MM.1S (cell line): Measurements from ENCODE around the gene ZNF280C.

Experiments used
- DNase-seq: peaks from one replicate; pipeline ENCODE4 v3.0.0-alpha.2; 2015
- H2AFZ ChIP-seq: fragments of 300-600 bp; sonication (generic); 2 replicates; pipeline ENCODE4 v1.6.0; 2016; ENCODE audit warnings: antibody characterized with exemption, low read length
- H3F3A ChIP-seq: fragments of 300-600 bp; sonication (generic); 2 replicates; pipeline ENCODE4 v1.6.1; 2016; ENCODE audit warnings: mild to moderate bottlenecking, antibody characterized with exemption, low read length, moderate library complexity, mixed read lengths; ENCODE audit not compliant: insufficient read depth
- H3K27ac ChIP-seq: fragments of 300-600 bp; sonication (generic); 2 replicates; pipeline ENCODE4 v1.5.1; 2016; ENCODE audit warnings: mild to moderate bottlenecking, low read length
- H3K27me3 ChIP-seq: fragments of 300-600 bp; sonication (generic); replicated peaks from 2 replicates; pipeline ENCODE4 v1.6.0; 2016; ENCODE audit warnings: low read length; ENCODE audit not compliant: insufficient read depth
- H3K36me3 ChIP-seq: fragments of 300-600 bp; sonication (generic); replicated peaks from 2 replicates; pipeline ENCODE4 v1.6.1; 2016; ENCODE audit warnings: mild to moderate bottlenecking, low read length, mixed read lengths; ENCODE audit not compliant: insufficient read depth
- H3K4me1 ChIP-seq: fragments of 300-600 bp; sonication (generic); 2 replicates; pipeline ENCODE4 v1.6.1; 2016; ENCODE audit warnings: low read length, mixed read lengths
- H3K4me2 ChIP-seq: fragments of 300-600 bp; sonication (generic); 2 replicates; pipeline ENCODE4 v1.6.0; 2016; ENCODE audit warnings: low read depth, low read length
- H3K4me3 ChIP-seq: fragments of 300-600 bp; sonication (generic); 2 replicates; pipeline ENCODE4 v1.5.1; 2016; ENCODE audit warnings: low read length, mixed read lengths
- H3K79me2 ChIP-seq: fragments of 300-600 bp; sonication (generic); 2 replicates; pipeline ENCODE4 v1.6.1; 2016; ENCODE audit warnings: mixed run types, low read length, mixed read lengths
- H3K9ac ChIP-seq: fragments of 300-600 bp; sonication (generic); 2 replicates; pipeline ENCODE4 v1.6.1; 2016; ENCODE audit warnings: low read length, mixed read lengths
- H3K9me2 ChIP-seq: fragments of 300-600 bp; sonication (generic); replicated peaks from 2 replicates; pipeline ENCODE4 v1.6.1; 2016; ENCODE audit warnings: mild to moderate bottlenecking, low read length, mixed read lengths; ENCODE audit not compliant: insufficient read depth
- H3K9me3 ChIP-seq: fragments of 300-600 bp; sonication (generic); replicated peaks from 2 replicates; pipeline ENCODE4 v1.6.1; 2016; ENCODE audit warnings: mild to moderate bottlenecking, low read length, mixed read lengths; ENCODE audit not compliant: insufficient read depth
- H4K20me1 ChIP-seq: fragments of 300-600 bp; sonication (generic); 2 replicates; pipeline ENCODE4 v1.6.1; 2016; ENCODE audit warnings: mild to moderate bottlenecking, low read length, moderate library complexity, mixed read lengths; ENCODE audit not compliant: insufficient read depth
- EZH2 ChIP-seq: fragments of 300-600 bp; sonication (generic); optimal IDR thresholded peaks from 2 replicates; pipeline ENCODE3; 2017; ENCODE audit warnings: low read depth, mild to moderate bottlenecking, antibody characterized with exemption, low read length, mixed read lengths
- EZH2phosphoT487 ChIP-seq: fragments of 300-600 bp; sonication (generic); IDR thresholded peaks from 2 replicates; pipeline ENCODE4 v1.6.1; 2018; ENCODE audit warnings: antibody characterized with exemption, low read length
- TF ChIP-seq, protein P1 (sequence below): fragments of 300-600 bp; sonication (generic); IDR thresholded peaks from 2 replicates; pipeline ENCODE4 v1.5.1; 2016; ENCODE audit warnings: antibody characterized with exemption, low read length, mixed read lengths

ZNF280C gene

DNA sequence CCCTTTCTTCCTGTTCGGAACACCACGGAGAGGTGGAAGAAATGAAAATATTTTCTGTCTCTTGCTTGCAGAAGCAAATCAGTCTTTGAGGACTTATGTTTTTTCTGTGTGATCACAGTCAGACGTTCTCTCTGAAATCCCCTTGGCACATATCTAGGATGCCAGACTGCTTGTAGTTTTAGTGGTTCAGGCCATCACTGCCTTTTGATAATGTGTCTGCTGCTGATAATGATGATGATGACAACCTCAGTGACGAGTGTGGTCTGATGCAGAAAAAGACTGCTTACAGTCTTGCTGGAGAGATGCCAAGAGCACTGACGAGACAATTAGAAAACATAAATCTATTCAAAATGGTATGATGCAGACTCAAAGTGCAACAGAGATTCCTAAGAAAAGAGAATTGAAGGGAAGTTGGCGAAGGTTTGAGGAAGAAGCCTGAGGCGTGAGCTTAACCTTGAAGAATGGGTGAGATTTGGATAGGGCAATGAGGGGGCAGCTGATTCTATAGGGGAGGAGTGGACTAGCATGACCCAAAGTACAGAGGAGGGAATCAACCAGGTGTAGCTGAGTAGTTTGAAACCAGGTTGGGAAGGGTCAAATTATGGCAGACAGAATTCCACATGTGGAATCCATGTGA lies 89.0 kb downstream of the ZNF280C start:
- TF ChIP-seq EZH2phosphoT487 (no peak), EZH2 (no peak)
- TF ChIP-seq, protein P1, sequence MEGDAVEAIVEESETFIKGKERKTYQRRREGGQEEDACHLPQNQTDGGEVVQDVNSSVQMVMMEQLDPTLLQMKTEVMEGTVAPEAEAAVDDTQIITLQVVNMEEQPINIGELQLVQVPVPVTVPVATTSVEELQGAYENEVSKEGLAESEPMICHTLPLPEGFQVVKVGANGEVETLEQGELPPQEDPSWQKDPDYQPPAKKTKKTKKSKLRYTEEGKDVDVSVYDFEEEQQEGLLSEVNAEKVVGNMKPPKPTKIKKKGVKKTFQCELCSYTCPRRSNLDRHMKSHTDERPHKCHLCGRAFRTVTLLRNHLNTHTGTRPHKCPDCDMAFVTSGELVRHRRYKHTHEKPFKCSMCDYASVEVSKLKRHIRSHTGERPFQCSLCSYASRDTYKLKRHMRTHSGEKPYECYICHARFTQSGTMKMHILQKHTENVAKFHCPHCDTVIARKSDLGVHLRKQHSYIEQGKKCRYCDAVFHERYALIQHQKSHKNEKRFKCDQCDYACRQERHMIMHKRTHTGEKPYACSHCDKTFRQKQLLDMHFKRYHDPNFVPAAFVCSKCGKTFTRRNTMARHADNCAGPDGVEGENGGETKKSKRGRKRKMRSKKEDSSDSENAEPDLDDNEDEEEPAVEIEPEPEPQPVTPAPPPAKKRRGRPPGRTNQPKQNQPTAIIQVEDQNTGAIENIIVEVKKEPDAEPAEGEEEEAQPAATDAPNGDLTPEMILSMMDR = no peak
- H3K4me3 ChIP-seq = no peak overlapping the region
- no peak overlapping the region for H3K9ac ChIP-seq
- H3K27ac ChIP-seq = no peak overlapping the region
- no peaks in the 10 kb centered on the region for H3K79me2 ChIP-seq
- H2AFZ ChIP-seq = no peak overlapping the region
- no peaks in the 10 kb centered on the region for H3K9me2 ChIP-seq
- no peaks in the 10 kb centered on the region for H3K36me3 ChIP-seq
- peaks cover 21% of the 10 kb centered on the region for H3K4me1 ChIP-seq
- no peak overlapping the region for H3K4me2 ChIP-seq
- no peaks in the 10 kb centered on the region for H3K27me3 ChIP-seq
- H3F3A ChIP-seq = peaks cover 11% of the 10 kb centered on the region
- H4K20me1 ChIP-seq = no peaks in the 10 kb centered on the region
- DNase-seq = no peak
- no peaks in the 10 kb centered on the region for H3K9me3 ChIP-seq

DNA sequence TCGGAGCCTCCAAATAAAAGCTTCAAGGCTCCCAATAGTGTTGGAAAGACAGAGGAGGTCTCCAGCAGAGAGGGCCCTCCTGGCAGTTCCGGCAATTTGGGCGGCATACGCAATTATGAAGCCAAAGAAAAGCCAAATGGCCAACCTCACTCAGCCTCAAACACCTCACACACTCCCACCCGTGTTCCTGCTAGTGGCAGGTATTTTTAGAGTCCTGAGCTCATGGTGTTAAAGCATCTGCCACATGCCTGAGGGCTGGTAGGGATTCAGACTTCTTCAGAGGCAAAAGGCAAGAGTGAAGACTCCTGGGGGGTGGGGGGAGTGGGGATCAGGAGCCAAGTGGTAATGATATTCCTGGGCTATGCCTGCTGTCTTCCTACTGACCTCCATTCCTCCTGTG lies 89.5 kb downstream of the ZNF280C start:
- Histone ChIP-seq H2AFZ (no peak overlapping the region), H3K27ac (no peak overlapping the region), H3K9me3 (no peaks in the 10 kb centered on the region), H4K20me1 (no peaks in the 10 kb centered on the region), H3K9ac (no peak overlapping the region), H3K9me2 (no peaks in the 10 kb centered on the region), H3K27me3 (no peaks in the 10 kb centered on the region), H3F3A (peaks cover 11% of the 10 kb centered on the region), H3K4me2 (no peak overlapping the region), H3K4me3 (no peak overlapping the region), H3K4me1 (peaks cover 27% of the 10 kb centered on the region), H3K36me3 (no peaks in the 10 kb centered on the region), H3K79me2 (no peaks in the 10 kb centered on the region)
- TF ChIP-seq EZH2 (no peak), EZH2phosphoT487 (no peak)
- TF ChIP-seq, protein P1 = no peak
- no peak for DNase-seq

DNA sequence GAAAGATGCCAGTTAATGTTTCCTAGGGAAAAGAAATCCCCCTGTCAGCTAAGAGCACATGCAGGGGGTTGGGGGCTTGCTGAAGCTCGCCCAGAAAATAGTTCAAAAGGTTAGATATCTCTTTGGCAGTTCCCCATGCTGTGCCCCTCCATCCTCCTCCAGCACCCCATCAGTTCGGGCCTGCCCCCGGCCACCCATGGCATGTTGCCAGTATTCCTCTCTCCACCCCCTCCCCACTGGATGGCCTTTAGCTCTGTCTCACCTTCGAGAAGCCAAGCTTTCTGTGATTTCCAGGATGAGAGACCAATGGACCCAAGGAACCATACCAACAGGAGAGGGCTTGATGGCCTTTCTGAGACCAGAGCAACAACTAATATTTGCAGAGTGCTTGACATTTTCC lies 91.8 kb downstream of the ZNF280C start:
- Histone ChIP-seq H3K9me3 (no peaks in the 10 kb centered on the region), H4K20me1 (no peaks in the 10 kb centered on the region), H3K4me1 (peaks cover 48% of the 10 kb centered on the region), H3F3A (peaks cover 28% of the 10 kb centered on the region), H3K9ac (no peak overlapping the region; the same call in 1 of the 2 replicates), H2AFZ (no peak overlapping the region), H3K27me3 (no peaks in the 10 kb centered on the region), H3K27ac (peak overlapping the region; percentile 59; the same call in 1 of the 2 replicates), H3K36me3 (no peaks in the 10 kb centered on the region), H3K4me3 (0 out of 2 replicates have a peak overlapping the region, but pooled peaks have one; percentile 5), H3K79me2 (no peaks in the 10 kb centered on the region), H3K9me2 (no peaks in the 10 kb centered on the region), H3K4me2 (peak overlapping the region; percentile 55; the same call in 1 of the 2 replicates)
- DNase-seq = no peak
- no peak for TF ChIP-seq EZH2phosphoT487
- TF ChIP-seq, protein P1 = no peak
- TF ChIP-seq EZH2 = no peak
